Measurements from ENCODE around the gene ZNF581. TPM values are rescaled to one million over a fixed set of nuclear protein-coding genes. Genes with fewer than 3 reads are reported as not detected.
A peak's percentile ranks its signal among the peaks of the same experiment; 100 is the strongest.

The ZNF581 gene
- total RNA-seq, 1 donor from 2014 or later: 22.7 TPM

DNA sequence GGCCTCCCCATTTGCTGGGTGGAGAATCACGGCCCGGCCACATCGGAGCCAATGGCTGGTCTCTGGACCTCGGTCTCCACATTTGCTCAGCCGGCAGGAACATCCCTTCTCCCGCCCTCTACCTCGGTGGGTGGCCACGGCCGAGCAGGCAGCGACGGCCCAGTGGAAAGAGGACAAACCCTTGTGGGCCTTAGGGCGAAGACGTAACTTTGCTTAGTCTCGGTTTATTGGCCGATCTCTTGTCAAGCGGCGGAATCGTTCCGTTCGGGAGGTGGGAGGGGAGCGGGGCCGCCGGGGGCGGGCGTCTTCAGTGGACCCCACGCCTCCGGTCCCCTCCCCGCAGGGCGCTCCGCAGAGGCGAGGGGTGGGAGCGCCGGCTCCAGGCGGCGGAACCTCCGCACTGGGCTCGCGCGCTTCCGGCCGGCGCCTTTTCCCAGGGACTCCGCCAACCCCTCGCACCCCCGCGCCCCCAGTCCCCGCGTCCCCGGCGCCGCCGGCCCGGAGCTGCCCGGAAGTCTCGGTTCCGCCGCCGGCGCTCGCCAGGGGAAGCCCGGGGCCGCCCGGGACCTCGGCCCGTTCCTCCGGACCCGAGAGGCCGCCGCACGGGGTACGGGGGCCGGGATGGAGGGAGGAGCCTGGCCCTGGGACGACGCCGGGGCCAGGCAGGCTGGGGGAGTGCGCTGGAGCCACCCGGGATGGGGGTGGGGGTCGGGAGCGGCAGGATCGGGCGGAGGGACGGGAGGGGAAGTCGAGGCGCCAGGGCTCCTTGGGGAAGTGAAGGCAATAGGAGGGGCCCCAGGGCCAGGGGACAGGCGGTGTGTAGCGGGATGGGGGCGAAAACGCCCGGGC, 2.6 kb upstream of the ZNF581 start, which contains the start of gene ZNF580:
ZNF580 (plus strand) TSS at position 426 of the 849 bp plus-strand sequence. CDS start 1,507 bp downstream, outside the sequence.
- Histone ChIP-seq H3K4me1 (peaks cover 74% of the 10 kb centered on the region), H3K9me3 (no peaks in the 10 kb centered on the region), H3K27ac (peak within 1 kb of the TSS; percentile 81), H3K4me3 (peak within 1 kb of the TSS; percentile 82), H3K27me3 (ENCODE audit: low read depth) (no peaks in the 10 kb centered on the region), H3K36me3 (peaks cover 12% of the 10 kb centered on the region)
- ATAC-seq (peak; percentile 80 to 82), DNase-seq (peak; percentile 73)
- TF ChIP-seq, protein P1, sequence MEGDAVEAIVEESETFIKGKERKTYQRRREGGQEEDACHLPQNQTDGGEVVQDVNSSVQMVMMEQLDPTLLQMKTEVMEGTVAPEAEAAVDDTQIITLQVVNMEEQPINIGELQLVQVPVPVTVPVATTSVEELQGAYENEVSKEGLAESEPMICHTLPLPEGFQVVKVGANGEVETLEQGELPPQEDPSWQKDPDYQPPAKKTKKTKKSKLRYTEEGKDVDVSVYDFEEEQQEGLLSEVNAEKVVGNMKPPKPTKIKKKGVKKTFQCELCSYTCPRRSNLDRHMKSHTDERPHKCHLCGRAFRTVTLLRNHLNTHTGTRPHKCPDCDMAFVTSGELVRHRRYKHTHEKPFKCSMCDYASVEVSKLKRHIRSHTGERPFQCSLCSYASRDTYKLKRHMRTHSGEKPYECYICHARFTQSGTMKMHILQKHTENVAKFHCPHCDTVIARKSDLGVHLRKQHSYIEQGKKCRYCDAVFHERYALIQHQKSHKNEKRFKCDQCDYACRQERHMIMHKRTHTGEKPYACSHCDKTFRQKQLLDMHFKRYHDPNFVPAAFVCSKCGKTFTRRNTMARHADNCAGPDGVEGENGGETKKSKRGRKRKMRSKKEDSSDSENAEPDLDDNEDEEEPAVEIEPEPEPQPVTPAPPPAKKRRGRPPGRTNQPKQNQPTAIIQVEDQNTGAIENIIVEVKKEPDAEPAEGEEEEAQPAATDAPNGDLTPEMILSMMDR (IDR thresholded peaks at IDR 0.05): no peak
- intact Hi-C loops (cut with DNase I): no loop called here

DNA sequence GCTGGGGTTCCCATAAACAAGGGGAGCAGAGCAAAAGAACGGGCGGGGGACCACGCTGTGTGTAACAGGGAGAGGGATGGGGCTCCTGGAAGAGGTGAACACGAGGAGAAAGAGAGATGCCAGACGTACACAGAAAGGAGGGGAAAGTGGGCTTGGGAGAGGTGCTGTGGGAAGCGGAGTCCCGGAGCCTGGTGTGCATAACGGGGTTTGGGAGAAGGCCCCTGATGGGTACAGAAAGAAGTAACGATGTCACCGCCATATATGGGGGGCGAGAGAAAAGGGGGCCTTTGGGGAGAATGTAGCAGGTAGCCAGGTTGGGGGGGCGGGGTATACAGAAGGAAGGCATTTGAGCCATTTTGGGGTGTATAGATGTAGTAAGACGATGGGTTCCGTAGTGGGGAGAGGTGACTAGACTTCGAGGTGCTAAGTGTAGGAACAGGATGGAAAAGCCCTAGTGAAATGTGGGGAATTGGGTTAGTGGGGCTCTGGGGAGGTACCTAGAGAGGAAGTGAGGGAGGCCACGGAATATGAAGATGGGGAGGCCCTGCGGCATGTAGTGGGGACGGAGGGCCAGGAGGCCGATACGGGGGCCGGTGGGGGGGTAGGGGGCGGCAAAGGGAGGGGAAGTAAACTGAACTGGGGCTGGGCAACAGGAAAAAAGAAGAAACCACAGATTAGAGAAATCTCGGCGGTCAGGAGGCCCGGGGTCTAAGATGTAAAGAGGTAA, 1.9 kb upstream of the ZNF581 start:
- peaks cover 66% of the 10 kb centered on the region for H3K4me1 ChIP-seq
- TF ChIP-seq, protein P1 (IDR thresholded peaks at IDR 0.05): no peak
- DNase-seq (no peak), ATAC-seq (peak in 1 of 2 donors; percentile 1)
- H3K9me3 ChIP-seq: no peaks in the 10 kb centered on the region
- H3K27ac ChIP-seq: peak overlapping the region; percentile 81
- intact Hi-C loops (cut with DNase I): no loop called here
- H3K4me3 ChIP-seq: peak overlapping the region; percentile 82
- no peaks in the 10 kb centered on the region for H3K27me3 ChIP-seq (ENCODE audit: low read depth)
- H3K36me3 ChIP-seq: peaks cover 12% of the 10 kb centered on the region

DNA sequence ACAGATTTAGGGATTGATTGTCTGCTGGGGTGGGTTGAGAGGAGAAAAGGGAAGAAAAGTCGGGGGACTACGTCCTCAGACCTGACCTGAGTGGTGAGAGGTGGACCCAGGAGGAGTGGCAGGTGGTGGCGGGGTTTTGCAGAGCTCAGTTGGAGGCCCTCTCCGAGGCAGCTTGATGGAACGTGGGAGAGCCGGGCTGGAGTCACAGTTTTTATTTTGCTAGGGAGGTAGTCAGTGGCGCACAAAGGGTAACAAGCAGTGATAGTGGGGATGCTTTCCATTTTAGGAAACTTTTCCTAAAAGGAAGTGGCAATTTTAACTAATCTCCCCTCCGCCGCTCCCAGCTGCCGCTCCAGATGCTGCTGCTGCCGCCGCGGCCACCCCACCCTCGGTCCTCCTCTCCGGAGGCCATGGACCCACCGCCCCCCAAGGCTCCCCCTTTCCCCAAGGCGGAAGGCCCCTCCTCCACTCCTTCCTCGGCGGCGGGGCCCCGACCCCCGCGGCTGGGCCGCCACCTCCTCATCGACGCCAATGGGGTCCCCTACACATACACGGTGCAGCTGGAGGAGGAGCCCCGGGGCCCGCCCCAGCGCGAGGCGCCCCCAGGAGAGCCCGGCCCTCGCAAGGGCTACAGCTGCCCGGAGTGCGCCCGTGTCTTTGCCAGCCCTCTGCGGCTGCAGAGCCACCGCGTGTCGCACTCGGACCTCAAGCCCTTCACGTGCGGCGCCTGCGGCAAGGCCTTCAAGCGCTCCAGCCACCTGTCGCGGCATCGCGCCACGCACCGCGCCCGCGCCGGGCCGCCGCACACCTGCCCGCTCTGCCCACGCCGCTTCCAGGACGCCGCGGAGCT, 1.1 kb upstream of the ZNF581 start:
- peak overlapping the region; percentile 81 for H3K27ac ChIP-seq
- TF ChIP-seq, protein P1 (IDR thresholded peaks at IDR 0.05): no peak
- no peaks in the 10 kb centered on the region for H3K27me3 ChIP-seq (ENCODE audit: low read depth)
- H3K4me3 ChIP-seq: peak overlapping the region; percentile 82
- H3K4me1 ChIP-seq: peaks cover 64% of the 10 kb centered on the region
- ATAC-seq (peak; percentile 3 to 5), DNase-seq (peak; percentile 65)
- intact Hi-C loops (cut with DNase I): no loop called here
- peaks cover 12% of the 10 kb centered on the region for H3K36me3 ChIP-seq
- H3K9me3 ChIP-seq: no peaks in the 10 kb centered on the region

DNA sequence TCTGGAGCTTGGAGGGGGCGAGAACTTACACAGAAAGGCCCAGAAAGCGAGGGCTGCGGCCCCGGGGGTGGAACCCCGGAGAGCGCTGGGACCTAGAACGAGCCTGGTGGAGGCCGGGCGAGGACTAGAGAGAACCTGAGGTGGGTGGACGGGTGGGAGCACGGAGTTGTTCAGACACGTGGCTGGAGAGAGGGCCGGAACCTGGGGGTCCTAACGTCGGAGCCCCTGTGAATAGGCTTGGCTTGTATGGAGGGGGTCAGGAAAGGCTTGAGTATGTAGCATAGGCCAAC, 383 bp downstream of the ZNF581 start:
- H3K27ac ChIP-seq: peak overlapping the region; percentile 81

More for the DNA sequence above, 383 bp downstream of the ZNF581 start:
- TF ChIP-seq, protein P1 (IDR thresholded peaks at IDR 0.05): no peak
- Histone ChIP-seq H3K9me3 (no peaks in the 10 kb centered on the region), H3K36me3 (peaks cover 12% of the 10 kb centered on the region), H3K4me3 (peak overlapping the region; percentile 82), H3K27me3 (ENCODE audit: low read depth) (no peaks in the 10 kb centered on the region), H3K4me1 (peaks cover 61% of the 10 kb centered on the region)
- intact Hi-C loops (cut with DNase I): no loop called here
- ATAC-seq (no peak), DNase-seq (peak; percentile 52)

Measured in lower lobe of right lung (tissue), 2 donors.